Left cardiac atrium (tissue), 4 donors: ENCODE data around the gene RTP2. TPM values are rescaled to one million over a fixed set of nuclear protein-coding genes. Genes with fewer than 3 reads are reported as not detected.

Experiments used
- ATAC-seq, 2 donors: fragments of 200-7000 bp; cut with Tn5 transposase; one replicate each; pipeline ENCODE4 v1.9.1; 2020; ENCODE audit warnings: mild to moderate bottlenecking in 2 of 2, moderate library complexity in 2 of 2
- DNase-seq: peaks from one replicate; pipeline ENCODE4 v3.0.0-alpha.2; 2020
- intact Hi-C, 2 donors: fragments of 100-400 bp; cut with DNase I; formaldehyde crosslinking; loops; one replicate each; pipeline versions ENCODE4 v1.14.1 to v1.15.1; 2022 to 2023
- total RNA-seq, 2 donors: library from RNA; stranded (reverse); fragmentation: NEBNext Ultra II Directional; extraction: Animal tissue kit (Norgen Biotek cat#: 25700); gene quantifications; one replicate each; pipeline ENCODE4 v1.2.1, GENCODE V29; 2021
- donor health status: DM: no; HTN: yes; CAD: no.
- donor health status: DM: no; HTN: yes; CAD: no; lungs with severe emphysema.
- donor health status: DM: yes; HTN: yes; CAD: no.
- donor health status: Dilated cardiomyopathy.

RTP2 gene
- total RNA-seq, 2 donors from 2014 or later: not detected

- intact Hi-C loops: no loop called here
- ATAC-seq: no peak
These were observed 22.9 kb upstream of the RTP2 start for GRCh38 chr3:187725224-187725623.

GRCh38 chr3:187722206-187722612 lies 19.9 kb upstream of the RTP2 start:
- intact Hi-C loops: no loop called here
- DNase-seq (no peak), ATAC-seq (no peak)

More at GRCh38 chr3:187725224-187725623, 22.9 kb upstream of the RTP2 start:
- no peak for DNase-seq

GRCh38 chr3:187721055-187721454 lies 18.7 kb upstream of the RTP2 start:
- intact Hi-C loops: no loop called here
- DNase-seq (no peak), ATAC-seq (no peak)

GRCh38 chr3:187720337-187720670 lies 17.9 kb upstream of the RTP2 start:
- DNase-seq (no peak), ATAC-seq (peak in 1 of 2 donors; percentile 7)
- intact Hi-C loops: no loop called here

- intact Hi-C loops: loop anchor here in 1 of 2 donors (5.0 kb wide), 1 partner anchor 42 kb away; no protein-coding TSS in a partner anchor
- peak; percentile 27 to 84 for ATAC-seq
- no peak for DNase-seq
These were observed 17.4 kb upstream of the RTP2 start for GRCh38 chr3:187719628-187720336.

GRCh38 chr3:187718802-187719201 lies 16.4 kb upstream of the RTP2 start:
- no peak for ATAC-seq
- DNase-seq: no peak
- intact Hi-C loops: loop anchor here in 1 of 2 donors (5.0 kb wide), 1 partner anchor 42 kb away; no protein-coding TSS in a partner anchor

GRCh38 chr3:187717572-187717971 lies 15.2 kb upstream of the RTP2 start:
- DNase-seq (no peak), ATAC-seq (no peak)
- intact Hi-C loops: loop anchor here in 1 of 2 donors (5.0 kb wide), 1 partner anchor 40 kb away; no protein-coding TSS in a partner anchor

GRCh38 chr3:187714404-187714979 lies 12.1 kb upstream of the RTP2 start:
- DNase-seq: peak; percentile 58
- ATAC-seq: peak; percentile 87 to 93
- intact Hi-C loops: loop anchor here (1.0 to 2.0 kb wide), 2 partner anchors 36 to 396 kb away; no protein-coding TSS in a partner anchor

- ATAC-seq (peak; percentile 45 to 62), DNase-seq (no peak)
- intact Hi-C loops: no loop called here
These were observed 11.1 kb upstream of the RTP2 start for GRCh38 chr3:187713504-187713903.

- no peak for ATAC-seq
These were observed 6.8 kb upstream of the RTP2 start for GRCh38 chr3:187709155-187709554.

GRCh38 chr3:187708696-187709095 lies 6.3 kb upstream of the RTP2 start:
- DNase-seq (no peak), ATAC-seq (no peak)
- intact Hi-C loops: no loop called here

More at GRCh38 chr3:187709155-187709554, 6.8 kb upstream of the RTP2 start:
- DNase-seq: no peak
- intact Hi-C loops: no loop called here

- intact Hi-C loops: no loop called here
- ATAC-seq: no peak
- DNase-seq: peak; percentile 56
These were observed 4.6 kb upstream of the RTP2 start for GRCh38 chr3:187706971-187707370.

- ATAC-seq: peak; percentile 71 to 84
- no peak for DNase-seq
- intact Hi-C loops: no loop called here
These were observed 2.8 kb upstream of the RTP2 start for GRCh38 chr3:187705164-187705563.

- DNase-seq (no peak), ATAC-seq (no peak)
- intact Hi-C loops: no loop called here
These were observed 2.1 kb downstream of the RTP2 start for GRCh38 chr3:187700249-187700648.

- no peak for DNase-seq
- intact Hi-C loops: no loop called here
- ATAC-seq: no peak
These were observed 3.6 kb downstream of the RTP2 start for GRCh38 chr3:187698499-187699399.

GRCh38 chr3:187696021-187696420 lies 6.3 kb downstream of the RTP2 start:
- intact Hi-C loops: no loop called here
- DNase-seq: no peak
- no peak for ATAC-seq

GRCh38 chr3:187695449-187695848 lies 6.9 kb downstream of the RTP2 start:
- intact Hi-C loops: no loop called here
- DNase-seq: no peak
- peak; percentile 28 to 29 for ATAC-seq

- DNase-seq (no peak), ATAC-seq (peak in 1 of 2 donors; percentile 70)
- intact Hi-C loops: no loop called here
These were observed 7.6 kb downstream of the RTP2 start for GRCh38 chr3:187694801-187695200.

- DNase-seq (no peak), ATAC-seq (no peak)
- intact Hi-C loops: no loop called here
These were observed 8.9 kb downstream of the RTP2 start for GRCh38 chr3:187693431-187693830.

- DNase-seq (no peak), ATAC-seq (no peak)
- intact Hi-C loops: no loop called here
These were observed 12.4 kb downstream of the RTP2 start for GRCh38 chr3:187689984-187690383.
